OCI-LY1 (cell line): ENCODE data around the gene NOP53.

Experiments
- H2AFZ ChIP-seq: fragments of 200-600 bp; sonication (generic), shearing (Covaris generic); 2 replicates; pipeline ENCODE4 v1.6.0; 2014; ENCODE audit warnings: antibody characterized with exemption, mild to moderate bottlenecking, low read length
- H3F3A ChIP-seq: fragments of 200-600 bp; sonication (generic), shearing (Covaris generic); 2 replicates; pipeline ENCODE4 v1.6.0; 2014; ENCODE audit warnings: mild to moderate bottlenecking, antibody characterized with exemption, low read length, moderate library complexity; ENCODE audit not compliant: insufficient read depth
- H3K27ac ChIP-seq: fragments of 200-600 bp; sonication (generic); 2 replicates; pipeline ENCODE4 v1.5.1; 2014; ENCODE audit warnings: low read length, mixed run types, mild to moderate bottlenecking, low read depth; ENCODE audit not compliant: poor library complexity, severe bottlenecking
- H3K27me3 ChIP-seq: fragments of 200-600 bp; sonication (generic); 2 replicates; pipeline ENCODE4 v1.6.0; 2014; ENCODE audit warnings: antibody characterized with exemption, mild to moderate bottlenecking, low read length, moderate library complexity; ENCODE audit not compliant: insufficient read depth
- H3K36me3 ChIP-seq: fragments of 200-600 bp; sonication (generic); 2 replicates; pipeline ENCODE4 v1.6.1; 2014; ENCODE audit warnings: mild to moderate bottlenecking, antibody characterized with exemption, low read length, moderate library complexity, mixed read lengths; ENCODE audit not compliant: insufficient read depth
- H3K4me1 ChIP-seq: fragments of 200-600 bp; sonication (generic); 2 replicates; pipeline ENCODE4 v1.5.1; 2014; ENCODE audit warnings: mild to moderate bottlenecking, low read length, moderate library complexity; ENCODE audit not compliant: insufficient read depth, severe bottlenecking
- H3K4me2 ChIP-seq: fragments of 200-600 bp; sonication (generic), shearing (Covaris generic); 2 replicates; pipeline ENCODE4 v1.6.1; 2014; ENCODE audit warnings: low read length
- H3K4me3 ChIP-seq: fragments of 200-600 bp; sonication (generic); 2 replicates; pipeline ENCODE4 v1.5.1; 2014; ENCODE audit warnings: low read length, low read depth, mild to moderate bottlenecking, mixed read lengths; ENCODE audit not compliant: poor library complexity, severe bottlenecking
- H3K79me2 ChIP-seq: fragments of 200-600 bp; shearing (Covaris generic); 2 replicates; pipeline ENCODE4 v1.6.1; 2016; ENCODE audit warnings: mixed run types, low read length, mixed read lengths; ENCODE audit not compliant: insufficient read depth
- H3K9ac ChIP-seq: fragments of 200-600 bp; sonication (generic), shearing (Covaris generic); 2 replicates; pipeline ENCODE4 v1.6.1; 2014; ENCODE audit warnings: mild to moderate bottlenecking, low read length, mixed read lengths
- H3K9me2 ChIP-seq: fragments of 200-600 bp; sonication (generic), shearing (Covaris generic); 2 replicates; pipeline ENCODE4 v1.6.1; 2014; ENCODE audit warnings: low read depth, mild to moderate bottlenecking, low read length, mixed read lengths
- H3K9me3 ChIP-seq: fragments of 200-600 bp; shearing (Covaris generic); 2 replicates; pipeline ENCODE4 v1.6.1; 2014; ENCODE audit warnings: low read length, mixed read lengths
- H4K20me1 ChIP-seq: fragments of 200-600 bp; sonication (generic), shearing (Covaris generic); 2 replicates; pipeline ENCODE4 v1.6.0; 2016; ENCODE audit warnings: mild to moderate bottlenecking, low read length; ENCODE audit not compliant: insufficient read depth
- EZH2 ChIP-seq: fragments of 200-600 bp; sonication (generic), shearing (Covaris generic); IDR thresholded peaks from 2 replicates; pipeline ENCODE4 v1.8.0; 2017; ENCODE audit warnings: borderline replicate concordance, mixed run types, mild to moderate bottlenecking, antibody characterized with exemption, low read length, moderate library complexity, mixed read lengths
- TF ChIP-seq, protein P1 (sequence below): fragments of 200-600 bp; sonication (generic), shearing (Covaris generic); IDR thresholded peaks from 2 replicates; pipeline ENCODE4 v1.5.1; 2017; ENCODE audit warnings: mild to moderate bottlenecking, antibody characterized with exemption, low read length, moderate library complexity, mixed read lengths

NOP53 gene

DNA sequence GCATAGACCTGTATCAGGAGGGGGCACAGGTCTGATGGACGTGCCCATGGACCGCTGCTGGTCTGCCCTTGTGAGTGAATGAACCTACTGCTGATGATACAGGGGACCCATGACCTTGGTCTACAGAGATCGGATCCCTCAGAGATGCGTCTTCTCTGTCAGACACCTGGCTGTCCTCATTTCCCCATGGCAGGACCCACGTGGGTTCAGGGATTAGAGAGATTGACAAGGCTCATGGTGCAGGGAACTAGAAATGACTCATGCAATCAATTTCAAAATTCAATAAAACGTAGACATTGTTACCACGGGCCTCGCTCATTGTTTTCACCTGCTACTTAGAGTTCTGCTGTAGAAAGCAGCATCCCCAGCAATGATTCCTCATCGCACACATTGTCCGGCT is 60.0 kb downstream of the NOP53 start:
- H4K20me1 ChIP-seq: no peaks in the 10 kb centered on the region
- no peak overlapping the region for H3K4me2 ChIP-seq
- no peak overlapping the region for H3K9ac ChIP-seq
- no peak overlapping the region for H3K4me3 ChIP-seq
- TF ChIP-seq, protein P1, sequence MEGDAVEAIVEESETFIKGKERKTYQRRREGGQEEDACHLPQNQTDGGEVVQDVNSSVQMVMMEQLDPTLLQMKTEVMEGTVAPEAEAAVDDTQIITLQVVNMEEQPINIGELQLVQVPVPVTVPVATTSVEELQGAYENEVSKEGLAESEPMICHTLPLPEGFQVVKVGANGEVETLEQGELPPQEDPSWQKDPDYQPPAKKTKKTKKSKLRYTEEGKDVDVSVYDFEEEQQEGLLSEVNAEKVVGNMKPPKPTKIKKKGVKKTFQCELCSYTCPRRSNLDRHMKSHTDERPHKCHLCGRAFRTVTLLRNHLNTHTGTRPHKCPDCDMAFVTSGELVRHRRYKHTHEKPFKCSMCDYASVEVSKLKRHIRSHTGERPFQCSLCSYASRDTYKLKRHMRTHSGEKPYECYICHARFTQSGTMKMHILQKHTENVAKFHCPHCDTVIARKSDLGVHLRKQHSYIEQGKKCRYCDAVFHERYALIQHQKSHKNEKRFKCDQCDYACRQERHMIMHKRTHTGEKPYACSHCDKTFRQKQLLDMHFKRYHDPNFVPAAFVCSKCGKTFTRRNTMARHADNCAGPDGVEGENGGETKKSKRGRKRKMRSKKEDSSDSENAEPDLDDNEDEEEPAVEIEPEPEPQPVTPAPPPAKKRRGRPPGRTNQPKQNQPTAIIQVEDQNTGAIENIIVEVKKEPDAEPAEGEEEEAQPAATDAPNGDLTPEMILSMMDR: no peak
- TF ChIP-seq EZH2: no peak
- no peak overlapping the region for H2AFZ ChIP-seq
- no peaks in the 10 kb centered on the region for H3K9me2 ChIP-seq
- peaks cover 5% of the 10 kb centered on the region; the same call in 1 of the 2 replicates for H3K27me3 ChIP-seq
- H3K79me2 ChIP-seq: no peaks in the 10 kb centered on the region
- H3F3A ChIP-seq: no peaks in the 10 kb centered on the region
- no peaks in the 10 kb centered on the region; the same call in 1 of the 2 replicates for H3K9me3 ChIP-seq
- H3K36me3 ChIP-seq: no peaks in the 10 kb centered on the region
- no peaks in the 10 kb centered on the region for H3K4me1 ChIP-seq
- H3K27ac ChIP-seq: no peak overlapping the region

DNA sequence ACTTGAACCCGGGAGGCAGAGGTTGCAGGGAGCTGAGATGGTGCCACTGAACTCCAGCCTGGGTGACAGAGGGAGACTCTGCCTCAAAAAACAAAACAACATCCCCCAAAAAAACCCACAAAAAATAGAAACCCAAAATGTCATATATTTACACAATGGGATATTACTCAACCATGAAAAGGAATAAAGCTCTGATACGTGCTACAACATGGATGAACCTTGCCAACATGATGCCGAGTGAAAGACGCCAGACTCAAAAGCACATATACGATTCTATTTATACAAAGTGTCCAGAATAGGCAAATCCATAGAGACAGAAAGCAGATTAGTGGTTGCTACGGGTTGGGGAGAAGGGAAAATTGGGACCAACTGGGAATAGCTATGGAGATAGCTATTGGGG is 61.1 kb downstream of the NOP53 start:
- peaks cover 5% of the 10 kb centered on the region; the same call in 1 of the 2 replicates for H3K27me3 ChIP-seq

More for the DNA sequence above, 61.1 kb downstream of the NOP53 start:
- Histone ChIP-seq H3K4me1 (no peaks in the 10 kb centered on the region), H3K79me2 (no peaks in the 10 kb centered on the region), H3K9me2 (no peaks in the 10 kb centered on the region), H4K20me1 (no peaks in the 10 kb centered on the region), H3K4me2 (no peak overlapping the region), H3F3A (no peaks in the 10 kb centered on the region), H3K4me3 (no peak overlapping the region), H3K36me3 (no peaks in the 10 kb centered on the region), H3K9me3 (no peaks in the 10 kb centered on the region; the same call in 1 of the 2 replicates), H3K9ac (no peak overlapping the region), H3K27ac (no peak overlapping the region), H2AFZ (no peak overlapping the region)
- no peak for TF ChIP-seq EZH2
- TF ChIP-seq, protein P1: no peak
